ENCODE results near the gene FOXS1. TPM values are rescaled to one million over a fixed set of nuclear protein-coding genes. Genes with fewer than 3 reads are reported as not detected.

FOXS1 gene
- total RNA-seq, 1 donor from 2014 or later = not detected

GRCh38 chr20:31875671-31876070 is 30.3 kb upstream of the FOXS1 start:
- Histone ChIP-seq H2AFZ (replicated peaks) (no peak overlapping the region), H4K20me1 (ENCODE audit: low read depth) (no peaks in the 10 kb centered on the region), H3K4me2 (no peak overlapping the region), H3K36me3 (no peaks in the 10 kb centered on the region), H3K4me1 (no peaks in the 10 kb centered on the region), H3K9ac (no peak overlapping the region), H3K79me2 (ENCODE audit: low read depth) (no peaks in the 10 kb centered on the region), H3K27ac (no peak overlapping the region), H3K4me3 (no peak overlapping the region), H3F3A (ENCODE audit: low read depth) (peaks cover 13% of the 10 kb centered on the region), H3K9me3 (ENCODE audit: low read depth) (no peaks in the 10 kb centered on the region), H3K27me3 (peaks cover 26% of the 10 kb centered on the region)
- TF ChIP-seq CTCF (IDR thresholded peaks at IDR 0.05) = no peak
- no peak for TF ChIP-seq EZH2phosphoT487 (IDR thresholded peaks at IDR 0.05)
- H3K4me1 Mint-ChIP-seq = peaks cover 7% of the 10 kb centered on the region
- no peaks in the 10 kb centered on the region for H3K36me3 Mint-ChIP-seq
- no peak overlapping the region for H3K27ac Mint-ChIP-seq
- no peak overlapping the region for H3K4me3 Mint-ChIP-seq
- no peak for DNase-seq (ENCODE audit: low spot score)
- peaks cover 3% of the 10 kb centered on the region for H3K27me3 Mint-ChIP-seq (ENCODE audit: insufficient read depth, low read depth)
- H3K9me3 Mint-ChIP-seq = no peaks in the 10 kb centered on the region

- Histone ChIP-seq H3K36me3 (no peaks in the 10 kb centered on the region), H4K20me1 (ENCODE audit: low read depth) (no peaks in the 10 kb centered on the region), H3K9me3 (ENCODE audit: low read depth) (no peaks in the 10 kb centered on the region), H3F3A (ENCODE audit: low read depth) (peaks cover 19% of the 10 kb centered on the region), H3K27ac (no peak overlapping the region), H2AFZ (replicated peaks) (no peak overlapping the region), H3K4me2 (no peak overlapping the region), H3K4me1 (no peaks in the 10 kb centered on the region), H3K79me2 (ENCODE audit: low read depth) (no peaks in the 10 kb centered on the region), H3K4me3 (no peak overlapping the region), H3K27me3 (peaks cover 43% of the 10 kb centered on the region), H3K9ac (no peak overlapping the region)
- H3K4me1 Mint-ChIP-seq = peaks cover 9% of the 10 kb centered on the region
- DNase-seq (ENCODE audit: low spot score) = no peak
- H3K4me3 Mint-ChIP-seq = no peak overlapping the region
- H3K27ac Mint-ChIP-seq = no peak overlapping the region
- no peaks in the 10 kb centered on the region for H3K9me3 Mint-ChIP-seq
- TF ChIP-seq EZH2 (IDR thresholded peaks at IDR 0.05) (no peak), CTCF (IDR thresholded peaks at IDR 0.05) (no peak), EZH2phosphoT487 (IDR thresholded peaks at IDR 0.05) (no peak)
- H3K36me3 Mint-ChIP-seq = no peaks in the 10 kb centered on the region
- peaks cover 8% of the 10 kb centered on the region for H3K27me3 Mint-ChIP-seq (ENCODE audit: insufficient read depth, low read depth)
These were observed 27.0 kb upstream of the FOXS1 start for GRCh38 chr20:31872406-31872805.

DNA sequence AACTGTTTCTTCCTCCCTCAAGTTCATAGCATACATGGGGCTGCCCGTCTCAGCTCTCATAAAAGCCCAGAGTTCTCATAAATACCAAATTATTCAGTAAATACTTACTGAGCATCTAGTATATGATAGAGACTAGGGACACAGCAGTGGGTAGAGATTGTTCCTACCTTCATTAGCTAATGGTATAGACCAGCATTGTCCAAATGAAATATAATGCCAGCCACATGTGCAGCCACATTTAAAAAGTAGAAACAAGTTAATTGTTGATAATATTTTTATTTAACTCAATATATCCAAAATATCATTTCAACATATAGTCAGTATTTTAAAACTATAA is 26.2 kb upstream of the FOXS1 start:
- no peak overlapping the region for H3K27ac Mint-ChIP-seq
- Histone ChIP-seq H3K4me2 (no peak overlapping the region), H2AFZ (replicated peaks) (no peak overlapping the region), H3K79me2 (ENCODE audit: low read depth) (no peaks in the 10 kb centered on the region), H3K27ac (no peak overlapping the region), H3K4me3 (no peak overlapping the region), H3K4me1 (no peaks in the 10 kb centered on the region), H3K9me3 (ENCODE audit: low read depth) (no peaks in the 10 kb centered on the region), H3K27me3 (peaks cover 47% of the 10 kb centered on the region), H3K9ac (no peak overlapping the region), H3F3A (ENCODE audit: low read depth) (peaks cover 19% of the 10 kb centered on the region), H3K36me3 (no peaks in the 10 kb centered on the region), H4K20me1 (ENCODE audit: low read depth) (no peaks in the 10 kb centered on the region)
- peaks cover 9% of the 10 kb centered on the region for H3K4me1 Mint-ChIP-seq
- no peaks in the 10 kb centered on the region for H3K36me3 Mint-ChIP-seq
- H3K9me3 Mint-ChIP-seq = no peaks in the 10 kb centered on the region
- TF ChIP-seq EZH2 (IDR thresholded peaks at IDR 0.05) = no peak
- TF ChIP-seq EZH2phosphoT487 (IDR thresholded peaks at IDR 0.05) = no peak
- TF ChIP-seq CTCF (IDR thresholded peaks at IDR 0.05) = no peak
- H3K4me3 Mint-ChIP-seq = peak overlapping the region; percentile 84
- no peak for DNase-seq (ENCODE audit: low spot score)
- H3K27me3 Mint-ChIP-seq (ENCODE audit: insufficient read depth, low read depth) = peaks cover 10% of the 10 kb centered on the region

Measured in neural progenitor cell (in vitro differentiated cells).